Gastrocnemius medialis (tissue), 4 donors: ENCODE results near the gene SPAAR.

Experiments
- CTCF ChIP-seq, 5 experiments: fragments of 450-650 bp in 3 of 5; fragments of 200-600 bp in 2 of 5; sonication (generic) in 2 of 5; IDR thresholded peaks in 4 of 5; conservative IDR thresholded peaks in 1 of 5; 1 replicate in 4 of 5; 2 replicates in 1 of 5; pipeline ENCODE4 v1.5.1; 2016 to 2019; ENCODE audit warnings: antibody characterized with exemption in 5 of 5, mild to moderate bottlenecking in 3 of 5, moderate library complexity in 3 of 5
- POLR2A ChIP-seq, 2 donors: fragments of 450-650 bp; IDR thresholded peaks; one replicate each; pipeline ENCODE4 v1.6.1; 2017; ENCODE audit warnings: antibody characterized with exemption in 2 of 2, mild to moderate bottlenecking in 2 of 2, moderate library complexity in 2 of 2

- TF ChIP-seq CTCF (IDR thresholded peaks at IDR 0.05 in 4 of 5, conservative IDR thresholded peaks at IDR 0.05 in 1 of 5) (no peak), POLR2A (IDR thresholded peaks at IDR 0.05) (no peak)
Observed at GRCh38 chr9:35912791-35913400, 3.6 kb downstream of the SPAAR start.
